Activated B cell treated with CpG ODN at 0.5 μM for 24 hours (primary cell): ENCODE results near the gene RPLP2. TPM values are rescaled to one million over a fixed set of nuclear protein-coding genes. Genes with fewer than 3 reads are reported as not detected.

Experiments used
- ATAC-seq: fragments of 200-7000 bp; cut with Tn5 transposase; one replicate; pipeline ENCODE4 v1.10.0; 2021; ENCODE audit warnings: low read depth, mild to moderate bottlenecking, moderate library complexity
- CTCF ChIA-PET: fragments of 350-600 bp; sonication (Branson Sonifier 250); formaldehyde crosslinking; loops from one replicate; lab custom pipeline; 2021; ENCODE audit warnings: antibody characterized with exemption; lab: Charles Lee
- POLR2A ChIA-PET: fragments of 350-600 bp; sonication (Branson Sonifier 250); formaldehyde crosslinking; loops from one replicate; lab custom pipeline; 2021; ENCODE audit warnings: antibody characterized with exemption; lab: Charles Lee
- DNase-seq: peaks from one replicate; pipeline ENCODE4 v3.0.0; 2022
- H3K27ac Mint-ChIP-seq: one replicate; pipeline ENCODE4 v1.8.0; 2020; ENCODE audit warnings: mixed read lengths
- H3K27me3 Mint-ChIP-seq: one replicate; pipeline ENCODE4 v1.8.0; 2021; ENCODE audit warnings: mixed read lengths
- H3K36me3 Mint-ChIP-seq: one replicate; pipeline ENCODE4 v1.8.0; 2021; ENCODE audit warnings: low read depth, mixed read lengths
- H3K4me1 Mint-ChIP-seq: one replicate; pipeline ENCODE4 v1.8.0; 2021; ENCODE audit warnings: mixed read lengths
- H3K4me3 Mint-ChIP-seq: one replicate; pipeline ENCODE4 v1.8.0; 2020; ENCODE audit warnings: mild to moderate bottlenecking, mixed read lengths
- H3K9me3 Mint-ChIP-seq: one replicate; pipeline ENCODE4 v1.8.0; 2020; ENCODE audit warnings: mixed read lengths
- intact Hi-C: fragments of 100-400 bp; cut with micrococcal nuclease; formaldehyde crosslinking; loops from one replicate; pipeline ENCODE4 v1.15.1; 2024
- total RNA-seq: library from RNA; stranded (reverse); gene quantifications from 2 replicates; pipeline ENCODE4 v1.2.3, GENCODE V29; 2022
- TF ChIP-seq, protein P1 (sequence below): fragments of 200-600 bp; IDR thresholded peaks from one replicate; pipeline ENCODE4 v1.8.0; 2022; ENCODE audit warnings: antibody characterized with exemption, mild to moderate bottlenecking

Gene RPLP2
- total RNA-seq, 1 donor from 2014 or later, result 4,124 TPM

GRCh38 chr11:828506-829175 is 18.9 kb downstream of the RPLP2 start:
- TF ChIP-seq, protein P1, sequence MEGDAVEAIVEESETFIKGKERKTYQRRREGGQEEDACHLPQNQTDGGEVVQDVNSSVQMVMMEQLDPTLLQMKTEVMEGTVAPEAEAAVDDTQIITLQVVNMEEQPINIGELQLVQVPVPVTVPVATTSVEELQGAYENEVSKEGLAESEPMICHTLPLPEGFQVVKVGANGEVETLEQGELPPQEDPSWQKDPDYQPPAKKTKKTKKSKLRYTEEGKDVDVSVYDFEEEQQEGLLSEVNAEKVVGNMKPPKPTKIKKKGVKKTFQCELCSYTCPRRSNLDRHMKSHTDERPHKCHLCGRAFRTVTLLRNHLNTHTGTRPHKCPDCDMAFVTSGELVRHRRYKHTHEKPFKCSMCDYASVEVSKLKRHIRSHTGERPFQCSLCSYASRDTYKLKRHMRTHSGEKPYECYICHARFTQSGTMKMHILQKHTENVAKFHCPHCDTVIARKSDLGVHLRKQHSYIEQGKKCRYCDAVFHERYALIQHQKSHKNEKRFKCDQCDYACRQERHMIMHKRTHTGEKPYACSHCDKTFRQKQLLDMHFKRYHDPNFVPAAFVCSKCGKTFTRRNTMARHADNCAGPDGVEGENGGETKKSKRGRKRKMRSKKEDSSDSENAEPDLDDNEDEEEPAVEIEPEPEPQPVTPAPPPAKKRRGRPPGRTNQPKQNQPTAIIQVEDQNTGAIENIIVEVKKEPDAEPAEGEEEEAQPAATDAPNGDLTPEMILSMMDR, result no peak
- Mint-ChIP-seq H3K9me3 (no peaks in the 10 kb centered on the region), H3K27ac (no peak overlapping the region), H3K4me1 (peaks cover 44% of the 10 kb centered on the region), H3K4me3 (peak overlapping the region; percentile 71), H3K36me3 (peaks cover 14% of the 10 kb centered on the region), H3K27me3 (peaks cover 3% of the 10 kb centered on the region)
- DNase-seq (no peak), ATAC-seq (no peak)
- ChIA-PET CTCF (no interaction called here), POLR2A (interaction anchor here (0.5 to 8.3 kb wide), 8 partner anchors 10 to 81 kb away, joined by 3 to 104 read pairs (median 4); partner anchors contain the start of genes PNPLA2, POLR2L, RPLP2 and TSPAN4)
- intact Hi-C loops, result no loop called here

DNA sequence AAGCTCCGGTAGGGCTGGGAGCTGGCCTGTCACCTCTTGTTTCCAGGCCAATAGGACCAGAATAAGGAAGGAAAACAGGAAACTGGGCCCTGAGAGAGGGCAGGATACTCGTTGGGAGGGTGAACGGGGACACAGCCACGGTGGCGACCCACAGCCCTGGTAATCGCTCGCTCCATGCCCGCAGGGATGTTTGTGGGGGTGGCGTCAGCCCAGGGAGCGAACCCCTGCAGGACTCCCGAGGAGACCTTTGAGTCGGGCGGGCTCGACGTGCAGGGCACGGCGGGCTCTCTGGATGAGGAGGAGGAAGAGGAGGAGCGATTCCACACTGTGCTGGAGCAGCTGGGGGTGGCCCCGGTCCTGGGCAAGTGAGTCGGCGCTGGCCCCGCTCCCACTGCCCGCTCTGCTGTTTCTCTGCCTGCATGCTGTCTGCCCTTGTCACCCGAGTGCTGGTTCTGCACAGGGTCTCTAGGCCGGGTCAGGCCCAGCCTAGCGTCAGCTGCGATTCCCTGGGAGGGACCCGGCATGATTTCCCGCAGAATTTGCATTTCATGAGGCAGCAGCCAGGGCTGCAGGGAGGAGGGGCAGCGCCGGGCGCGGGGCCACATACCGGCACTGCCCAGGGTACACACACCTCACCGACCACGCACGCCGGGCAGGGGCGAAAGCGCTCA is 19.5 kb downstream of the RPLP2 start:
- Mint-ChIP-seq H3K4me1 (peaks cover 51% of the 10 kb centered on the region), H3K36me3 (peaks cover 9% of the 10 kb centered on the region), H3K27ac (no peak overlapping the region), H3K9me3 (no peaks in the 10 kb centered on the region), H3K27me3 (peaks cover 6% of the 10 kb centered on the region), H3K4me3 (peak overlapping the region; percentile 71)
- ChIA-PET POLR2A (interaction anchor here (0.5 to 8.3 kb wide), 6 partner anchors 11 to 80 kb away, joined by 4 to 104 read pairs (median 4); partner anchors contain the start of genes PNPLA2, POLR2L, RPLP2 and TSPAN4), CTCF (no interaction called here)
- ATAC-seq, result no peak
- intact Hi-C loops, result no loop called here
- TF ChIP-seq, protein P1, result no peak
- DNase-seq, result no peak

DNA sequence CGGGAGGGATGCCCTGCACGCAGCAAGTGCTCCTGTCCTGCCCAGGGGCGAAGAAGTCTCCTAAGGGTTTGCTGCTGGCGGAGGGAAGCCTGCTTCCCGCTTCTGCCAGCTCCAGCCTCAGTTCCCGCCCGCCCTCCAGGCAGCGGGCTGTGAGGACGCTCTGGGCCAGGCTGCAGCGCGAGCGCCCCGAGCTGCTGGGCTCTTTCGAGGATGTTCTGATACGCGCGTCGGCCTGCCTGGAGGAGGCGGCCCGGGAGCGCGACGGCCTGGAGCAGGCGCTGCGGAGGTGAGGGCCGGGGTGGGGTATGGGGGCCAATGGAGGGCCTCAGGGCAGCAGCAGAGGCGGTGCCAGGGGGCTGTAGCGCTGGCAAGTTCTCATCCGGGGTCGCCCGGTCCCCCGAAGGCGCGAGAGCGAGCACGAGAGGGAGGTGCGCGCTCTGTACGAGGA is 20.1 kb downstream of the RPLP2 start:
- no peaks in the 10 kb centered on the region for H3K9me3 Mint-ChIP-seq
- H3K4me3 Mint-ChIP-seq, result peak overlapping the region; percentile 71
- H3K4me1 Mint-ChIP-seq, result peaks cover 52% of the 10 kb centered on the region
- H3K36me3 Mint-ChIP-seq, result peaks cover 7% of the 10 kb centered on the region
- ChIA-PET CTCF (no interaction called here), POLR2A (interaction anchor here (1.0 to 8.3 kb wide), 4 partner anchors 11 to 22 kb away, joined by 4 to 104 read pairs (median 7); partner anchors contain the start of genes PNPLA2, POLR2L and TSPAN4)
- intact Hi-C loops, result loop anchor here (1.0 to 5.0 kb wide), 3 partner anchors 10 to 33 kb away; partner anchors contain the start of genes RPLP2 and SLC25A22
- H3K27ac Mint-ChIP-seq, result no peak overlapping the region
- TF ChIP-seq, protein P1, result no peak
- DNase-seq (no peak), ATAC-seq (peak; percentile 10)
- peaks cover 6% of the 10 kb centered on the region for H3K27me3 Mint-ChIP-seq

- Mint-ChIP-seq H3K36me3 (peaks cover under 1% of the 10 kb centered on the region), H3K27ac (no peak overlapping the region), H3K9me3 (no peaks in the 10 kb centered on the region), H3K4me1 (peaks cover 52% of the 10 kb centered on the region), H3K4me3 (peak overlapping the region; percentile 71), H3K27me3 (peaks cover 6% of the 10 kb centered on the region)
- DNase-seq (peak; percentile 71), ATAC-seq (peak; percentile 65)
- TF ChIP-seq, protein P1, result no peak
- ChIA-PET CTCF (no interaction called here), POLR2A (interaction anchor here (1.0 to 8.3 kb wide), 7 partner anchors 10 to 22 kb away, joined by 3 to 104 read pairs (median 4); partner anchors contain the start of genes PNPLA2, POLR2L, RPLP2 and TSPAN4)
- intact Hi-C loops, result loop anchor here (1.0 to 5.0 kb wide), 3 partner anchors 10 to 33 kb away; partner anchors contain the start of genes RPLP2 and SLC25A22
These were observed 20.7 kb downstream of the RPLP2 start for GRCh38 chr11:830295-831117.
